Activated CD4-positive, CD25-positive, alpha-beta regulatory T cell (primary cell): ENCODE results near the gene RAPGEF5.

Experiments
- DNase-seq, 4 experiments: peaks; one replicate each; lab custom pipeline; 2025; lab: John Stamatoyannopoulos, UW

RAPGEF5 gene

GRCh38 chr7:22216832-22217475 lies 140.0 kb downstream of the RAPGEF5 start:
- DNase-seq: no peak

- no peak for DNase-seq
These were observed 140.6 kb downstream of the RAPGEF5 start for GRCh38 chr7:22216309-22216708.

GRCh38 chr7:22214000-22214399 lies 143.0 kb downstream of the RAPGEF5 start:
- no peak for DNase-seq

- DNase-seq: no peak
These were observed 143.9 kb downstream of the RAPGEF5 start for GRCh38 chr7:22213081-22213480.

GRCh38 chr7:22210967-22211366 lies 146.0 kb downstream of the RAPGEF5 start:
- no peak for DNase-seq

- DNase-seq: no peak
These were observed 146.6 kb downstream of the RAPGEF5 start for GRCh38 chr7:22210355-22210754.

GRCh38 chr7:22208799-22209198 lies 148.2 kb downstream of the RAPGEF5 start:
- no peak for DNase-seq

- DNase-seq: no peak
These were observed 149.2 kb downstream of the RAPGEF5 start for GRCh38 chr7:22207724-22208225.

GRCh38 chr7:22205631-22206030 lies 151.3 kb downstream of the RAPGEF5 start:
- DNase-seq: no peak

- DNase-seq: no peak
These were observed 152.6 kb downstream of the RAPGEF5 start for GRCh38 chr7:22204312-22204711.

- no peak for DNase-seq
These were observed 154.8 kb downstream of the RAPGEF5 start for GRCh38 chr7:22202141-22202540.

- DNase-seq: no peak
These were observed 155.6 kb downstream of the RAPGEF5 start for GRCh38 chr7:22201186-22201880.

GRCh38 chr7:22200777-22201176 lies 156.2 kb downstream of the RAPGEF5 start:
- no peak for DNase-seq

GRCh38 chr7:22200238-22200637 lies 156.7 kb downstream of the RAPGEF5 start:
- no peak for DNase-seq

GRCh38 chr7:22197376-22197775 lies 159.6 kb downstream of the RAPGEF5 start:
- no peak for DNase-seq

- no peak for DNase-seq
These were observed 160.5 kb downstream of the RAPGEF5 start for GRCh38 chr7:22196429-22196828.

GRCh38 chr7:22195397-22196172 lies 161.4 kb downstream of the RAPGEF5 start:
- DNase-seq: no peak

GRCh38 chr7:22194658-22195273 lies 162.2 kb downstream of the RAPGEF5 start:
- DNase-seq: no peak

GRCh38 chr7:22193450-22193983 lies 163.4 kb downstream of the RAPGEF5 start:
- no peak for DNase-seq

- no peak for DNase-seq
These were observed 164.2 kb downstream of the RAPGEF5 start for GRCh38 chr7:22192801-22193200.

GRCh38 chr7:22190736-22191135 lies 166.2 kb downstream of the RAPGEF5 start:
- no peak for DNase-seq

- DNase-seq: no peak
These were observed 167.2 kb downstream of the RAPGEF5 start for GRCh38 chr7:22189741-22190140.
